Thoracic aorta (tissue), 2 donors: Measurements from ENCODE around the gene SCPEP1. TPM values are rescaled to one million over a fixed set of nuclear protein-coding genes. Genes with fewer than 3 reads are reported as not detected.

Source experiments
- ATAC-seq: fragments of 150-250 bp; one replicate; pipeline ENCODE4 v1.8.0; 2017; ENCODE audit warnings: low read depth; ENCODE audit not compliant: insufficient number of reproducible peaks, low FRiP score
- DNase-seq: peaks from one replicate; pipeline ENCODE4 v3.0.0-alpha.2; 2020; ENCODE audit warnings: low spot score
- H3K27ac ChIP-seq, 2 donors: fragments of 200-600 bp; sonication (generic); 1 replicate in 1 of 2; 2 replicates in 1 of 2; pipeline ENCODE4 v1.5.1; 2016; ENCODE audit warnings: mild to moderate bottlenecking in 2 of 2, moderate library complexity in 2 of 2
- H3K27me3 ChIP-seq: fragments of 200-600 bp; sonication (generic); replicated peaks from 2 replicates; pipeline ENCODE4 v1.6.0; 2016; ENCODE audit warnings: mild to moderate bottlenecking; ENCODE audit not compliant: insufficient read depth
- H3K36me3 ChIP-seq: fragments of 200-600 bp; sonication (generic); one replicate; pipeline ENCODE4 v1.5.1; 2016
- H3K4me1 ChIP-seq, 2 donors: fragments of 200-600 bp; sonication (generic); 1 replicate in 1 of 2; 2 replicates in 1 of 2; pipeline versions ENCODE4 v1.5.1 to v1.6.0; 2016; ENCODE audit warnings: low read depth in 2 of 2, mild to moderate bottlenecking in 1 of 2; ENCODE audit not compliant: control insufficient read depth in 1 of 2
- H3K4me3 ChIP-seq: fragments of 200-600 bp; sonication (generic); 2 replicates; pipeline ENCODE4 v1.5.1; 2016; ENCODE audit warnings: mild to moderate bottlenecking
- H3K9me3 ChIP-seq: fragments of 200-600 bp; sonication (generic); 2 replicates; pipeline ENCODE4 v1.5.1; 2016
- total RNA-seq, 2 donors: library from RNA; depleted of rRNA; stranded (reverse); fragments of >200 nt; gene quantifications; one replicate each; pipeline versions ENCODE4 v1.1.0 to v1.2.3, GENCODE V29; 2016
- TF ChIP-seq, protein P1 (sequence below): fragments of 200-600 bp; sonication (generic); IDR thresholded peaks from one replicate; pipeline ENCODE4 v1.5.1; 2019; ENCODE audit warnings: antibody characterized with exemption

The SCPEP1 gene
- total RNA-seq, 2 donors from 2014 or later: 91.1 to 112 TPM

DNA sequence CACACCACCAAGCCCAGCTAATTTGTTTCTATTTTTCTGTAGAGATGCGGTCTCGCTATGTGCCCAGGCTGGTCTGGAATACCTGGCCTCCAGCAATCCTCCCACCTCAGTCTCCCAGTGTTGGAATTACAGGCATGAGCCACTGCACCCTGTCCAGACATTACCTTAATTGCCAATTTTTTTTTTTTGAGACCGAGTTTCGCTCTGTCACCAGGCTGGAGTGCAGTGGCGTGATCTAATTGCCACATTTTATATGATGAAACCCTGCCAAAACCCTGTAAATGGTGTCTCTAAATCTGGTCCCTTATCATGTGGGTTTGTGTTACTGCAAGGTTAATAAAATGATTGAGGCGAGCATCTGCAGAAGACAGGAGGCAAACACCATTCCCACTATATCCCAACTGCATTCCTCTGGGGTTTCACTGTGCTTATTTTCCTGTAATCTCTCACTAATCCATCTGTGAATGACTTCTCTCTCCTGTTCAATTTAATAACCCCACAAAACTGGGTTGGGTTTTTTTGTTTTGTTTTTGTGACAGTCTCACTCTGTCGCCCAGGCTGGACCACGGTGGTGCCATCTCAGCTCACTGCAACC lies 44.7 kb upstream of the SCPEP1 start:
- H3K36me3 ChIP-seq: peaks cover 19% of the 10 kb centered on the region

DNA sequence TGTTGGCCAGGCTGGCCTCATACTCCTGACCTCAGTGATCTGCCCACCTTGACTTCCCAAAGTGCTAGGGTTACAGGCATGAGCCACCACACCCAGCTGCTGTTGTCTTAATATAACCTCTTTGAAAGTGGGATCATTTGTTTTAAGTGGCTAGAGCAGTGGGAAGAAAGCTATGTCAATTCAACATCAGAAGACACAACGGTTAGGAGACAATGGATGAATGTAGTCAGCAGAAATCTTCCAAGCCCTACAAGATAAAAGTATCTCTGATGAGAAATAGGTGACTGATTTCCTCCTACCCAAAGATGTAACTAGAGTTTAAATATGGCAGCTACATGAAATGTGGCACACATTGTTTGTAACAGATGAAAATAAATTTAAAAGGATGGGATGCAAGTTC lies 44.1 kb upstream of the SCPEP1 start:
- TF ChIP-seq, protein P1, sequence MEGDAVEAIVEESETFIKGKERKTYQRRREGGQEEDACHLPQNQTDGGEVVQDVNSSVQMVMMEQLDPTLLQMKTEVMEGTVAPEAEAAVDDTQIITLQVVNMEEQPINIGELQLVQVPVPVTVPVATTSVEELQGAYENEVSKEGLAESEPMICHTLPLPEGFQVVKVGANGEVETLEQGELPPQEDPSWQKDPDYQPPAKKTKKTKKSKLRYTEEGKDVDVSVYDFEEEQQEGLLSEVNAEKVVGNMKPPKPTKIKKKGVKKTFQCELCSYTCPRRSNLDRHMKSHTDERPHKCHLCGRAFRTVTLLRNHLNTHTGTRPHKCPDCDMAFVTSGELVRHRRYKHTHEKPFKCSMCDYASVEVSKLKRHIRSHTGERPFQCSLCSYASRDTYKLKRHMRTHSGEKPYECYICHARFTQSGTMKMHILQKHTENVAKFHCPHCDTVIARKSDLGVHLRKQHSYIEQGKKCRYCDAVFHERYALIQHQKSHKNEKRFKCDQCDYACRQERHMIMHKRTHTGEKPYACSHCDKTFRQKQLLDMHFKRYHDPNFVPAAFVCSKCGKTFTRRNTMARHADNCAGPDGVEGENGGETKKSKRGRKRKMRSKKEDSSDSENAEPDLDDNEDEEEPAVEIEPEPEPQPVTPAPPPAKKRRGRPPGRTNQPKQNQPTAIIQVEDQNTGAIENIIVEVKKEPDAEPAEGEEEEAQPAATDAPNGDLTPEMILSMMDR: no peak
- Histone ChIP-seq H3K27ac (no peak overlapping the region), H3K36me3 (peaks cover 20% of the 10 kb centered on the region), H3K9me3 (no peaks in the 10 kb centered on the region), H3K4me3 (no peak overlapping the region), H3K4me1 (no peaks in the 10 kb centered on the region), H3K27me3 (no peaks in the 10 kb centered on the region)
- no peak for DNase-seq
- no peak for ATAC-seq

More for the DNA sequence above, 44.7 kb upstream of the SCPEP1 start:
- H3K27me3 ChIP-seq: no peaks in the 10 kb centered on the region
- no peak overlapping the region for H3K27ac ChIP-seq
- H3K4me1 ChIP-seq: no peaks in the 10 kb centered on the region
- no peak for DNase-seq
- no peak overlapping the region for H3K4me3 ChIP-seq
- no peaks in the 10 kb centered on the region for H3K9me3 ChIP-seq
- no peak for ATAC-seq
- TF ChIP-seq, protein P1: no peak

DNA sequence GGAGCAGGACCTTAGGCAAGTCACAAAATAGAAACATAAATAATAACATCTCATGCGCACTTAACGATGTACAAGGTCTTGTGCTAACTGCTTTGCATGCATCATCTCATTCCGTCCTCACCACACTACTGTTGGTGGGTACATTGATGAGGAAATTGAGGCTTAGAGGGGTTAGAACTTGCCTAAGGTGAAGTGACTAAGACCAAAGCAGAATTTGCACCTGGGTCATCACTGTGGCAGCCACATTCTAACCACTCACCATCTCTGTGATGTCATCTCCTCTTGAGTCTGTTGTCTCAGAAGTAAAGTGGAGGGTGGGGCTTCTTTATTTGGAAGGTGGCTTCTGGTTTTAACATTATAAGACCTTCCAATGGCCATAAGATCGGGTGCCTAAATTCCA lies 43.7 kb upstream of the SCPEP1 start:
- H3K4me3 ChIP-seq: no peak overlapping the region
- no peaks in the 10 kb centered on the region for H3K27me3 ChIP-seq
- DNase-seq: no peak
- ATAC-seq: no peak
- H3K9me3 ChIP-seq: no peaks in the 10 kb centered on the region
- H3K4me1 ChIP-seq: no peaks in the 10 kb centered on the region
- peaks cover 20% of the 10 kb centered on the region for H3K36me3 ChIP-seq
- H3K27ac ChIP-seq: no peak overlapping the region
- TF ChIP-seq, protein P1: no peak

DNA sequence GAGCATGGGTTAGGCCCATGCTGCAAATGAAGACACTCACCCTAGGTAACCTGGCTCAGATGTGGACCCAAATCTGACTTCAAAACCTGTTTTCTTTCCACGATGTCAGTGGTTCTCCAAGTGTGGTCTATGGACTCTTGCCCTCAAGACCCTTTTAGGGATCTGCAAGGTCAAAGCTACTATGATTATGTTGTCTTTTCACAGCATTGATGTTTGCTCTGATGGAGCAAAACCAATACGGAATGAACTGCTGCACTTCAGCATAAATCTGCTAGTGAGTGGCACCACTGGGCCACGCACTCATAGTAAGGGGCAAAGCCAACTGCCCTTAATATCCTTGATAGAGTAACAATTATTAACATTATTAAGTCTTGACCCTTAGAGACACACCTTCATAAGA lies 42.5 kb upstream of the SCPEP1 start:
- peaks cover 20% of the 10 kb centered on the region for H3K36me3 ChIP-seq
- DNase-seq (no peak), ATAC-seq (no peak)
- TF ChIP-seq, protein P1: no peak
- no peaks in the 10 kb centered on the region for H3K4me1 ChIP-seq
- H3K4me3 ChIP-seq: no peak overlapping the region
- no peaks in the 10 kb centered on the region for H3K27me3 ChIP-seq
- H3K9me3 ChIP-seq: no peaks in the 10 kb centered on the region
- no peak overlapping the region for H3K27ac ChIP-seq

DNA sequence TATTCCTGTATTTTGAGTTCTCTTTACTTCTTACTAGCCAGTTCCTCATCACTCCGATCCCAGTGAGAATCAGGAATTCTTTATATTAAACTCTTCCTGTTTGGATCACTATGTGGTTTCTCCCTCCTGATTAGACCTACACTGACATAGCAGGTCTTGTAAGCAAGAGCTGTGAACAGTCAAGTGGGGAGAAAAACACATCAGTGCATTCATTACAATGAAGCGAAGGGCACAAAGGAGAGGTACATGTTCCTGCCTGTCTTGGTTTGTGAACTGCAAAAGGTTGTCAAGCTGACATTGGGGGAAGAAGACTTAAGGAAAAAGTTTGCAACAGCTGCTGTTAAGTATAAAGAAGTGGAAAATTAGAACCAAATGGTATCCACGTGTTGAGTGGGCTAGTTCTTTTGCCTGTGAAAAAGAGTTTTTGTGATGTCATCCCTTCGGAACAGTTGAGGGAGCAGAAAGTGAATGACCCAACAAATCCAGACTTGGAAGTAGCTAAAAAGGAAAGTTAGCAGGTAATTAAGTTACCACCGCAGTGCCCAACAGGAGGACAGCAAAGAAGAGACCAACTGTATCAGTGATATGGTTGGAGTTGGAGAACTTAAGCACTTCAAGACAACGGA lies 41.1 kb upstream of the SCPEP1 start:
- no peak for DNase-seq
- TF ChIP-seq, protein P1: no peak
- ATAC-seq: no peak
- Histone ChIP-seq H3K27ac (no peak overlapping the region), H3K4me3 (no peak overlapping the region), H3K27me3 (no peaks in the 10 kb centered on the region), H3K36me3 (peaks cover 20% of the 10 kb centered on the region), H3K9me3 (no peaks in the 10 kb centered on the region), H3K4me1 (no peaks in the 10 kb centered on the region)
